Right lobe of liver (tissue), 6 donors: Measurements from ENCODE around the gene MKLN1. TPM values are rescaled to one million over a fixed set of nuclear protein-coding genes. Genes with fewer than 3 reads are reported as not detected.

Experiments
- ATAC-seq, 4 donors: fragments of 200-7000 bp; cut with Tn5 transposase; one replicate each; pipeline ENCODE4 v1.9.1; 2020; ENCODE audit warnings: mild to moderate bottlenecking in 4 of 4, moderate library complexity in 4 of 4
- DNase-seq, 3 donors: peaks; one replicate each; pipeline ENCODE4 v3.0.0-alpha.2; 2020
- H3K27ac ChIP-seq, 3 donors: fragments of 200-600 bp; one replicate each; pipeline ENCODE4 v1.8.0; 2022
- H3K27me3 ChIP-seq, 2 donors: fragments of 200-600 bp; one replicate each; pipeline ENCODE4 v1.8.0; 2022
- H3K36me3 ChIP-seq, 4 donors: fragments of 200-600 bp; sonication (generic) in 1 of 4; one replicate each; pipeline versions ENCODE4 v1.5.1 to v1.8.0; 2017 to 2022; ENCODE audit warnings: control low read depth in 1 of 4
- H3K4me1 ChIP-seq, 4 donors: fragments of 200-600 bp; sonication (generic) in 1 of 4; one replicate each; pipeline versions ENCODE4 v1.5.1 to v1.8.0; 2017 to 2022; ENCODE audit warnings: control low read depth in 1 of 4
- H3K4me3 ChIP-seq, 3 donors: fragments of 200-600 bp; one replicate each; pipeline ENCODE4 v1.8.0; 2022
- H3K9me3 ChIP-seq, 4 donors: fragments of 200-600 bp; sonication (generic) in 1 of 4; one replicate each; pipeline versions ENCODE4 v1.5.1 to v1.8.0; 2017 to 2022; ENCODE audit warnings: control low read depth in 1 of 4
- POLR2A ChIP-seq: fragments of 450-650 bp; IDR thresholded peaks from one replicate; pipeline ENCODE4 v1.6.1; 2017; ENCODE audit warnings: antibody characterized with exemption, mild to moderate bottlenecking
- WGBS: methylation state at CpG from one replicate; pipeline ENCODE4 v1.1.6; 2018; ENCODE audit warnings: low coverage, low lambda C conversion rate; ENCODE audit not compliant: insufficient coverage; ENCODE audit errors: missing lambda C conversion rate; 5-methylcytosine and 5-hydroxymethylcytosine counted together
- intact Hi-C, 2 donors: fragments of 100-400 bp; cut with DNase I; formaldehyde crosslinking; loops; one replicate each; pipeline versions ENCODE4 v1.11.2 to v1.14.1; 2022
- total RNA-seq, 6 experiments: library from RNA; depleted of rRNA in 2 of 6; stranded (reverse); fragments of >200 nt in 2 of 6; fragmentation: NEBNext Ultra II Directional in 3 of 6; extraction: Animal tissue kit (Norgen Biotek cat#: 25700) in 3 of 6; gene quantifications; one replicate each; pipeline versions ENCODE4 v1.1.0 to v1.2.4, GENCODE V29; 2016 to 2023
- TF ChIP-seq, protein P1 (sequence below), 4 donors: fragments of 200-600 bp in 3 of 4; fragments of 450-650 bp in 1 of 4; IDR thresholded peaks; one replicate each; pipeline versions ENCODE4 v1.5.1 to v1.8.0; 2016 to 2022; ENCODE audit warnings: antibody characterized with exemption in 4 of 4, mild to moderate bottlenecking in 2 of 4
- donor health status: DM: no; HTN: yes; CAD: no.
- donor health status: DM: no; HTN: no; CAD: no.
- donor health status: DM: no; HTN: no; CAD: no.
- donor health status: DM: no; HTN: yes; CAD: no.
- donor health status: DM: no; HTN: yes; CAD: no.

The MKLN1 gene
- total RNA-seq, 6 experiments from 2014 or later = 24.0 to 39.6 (median 35.1) TPM

DNA sequence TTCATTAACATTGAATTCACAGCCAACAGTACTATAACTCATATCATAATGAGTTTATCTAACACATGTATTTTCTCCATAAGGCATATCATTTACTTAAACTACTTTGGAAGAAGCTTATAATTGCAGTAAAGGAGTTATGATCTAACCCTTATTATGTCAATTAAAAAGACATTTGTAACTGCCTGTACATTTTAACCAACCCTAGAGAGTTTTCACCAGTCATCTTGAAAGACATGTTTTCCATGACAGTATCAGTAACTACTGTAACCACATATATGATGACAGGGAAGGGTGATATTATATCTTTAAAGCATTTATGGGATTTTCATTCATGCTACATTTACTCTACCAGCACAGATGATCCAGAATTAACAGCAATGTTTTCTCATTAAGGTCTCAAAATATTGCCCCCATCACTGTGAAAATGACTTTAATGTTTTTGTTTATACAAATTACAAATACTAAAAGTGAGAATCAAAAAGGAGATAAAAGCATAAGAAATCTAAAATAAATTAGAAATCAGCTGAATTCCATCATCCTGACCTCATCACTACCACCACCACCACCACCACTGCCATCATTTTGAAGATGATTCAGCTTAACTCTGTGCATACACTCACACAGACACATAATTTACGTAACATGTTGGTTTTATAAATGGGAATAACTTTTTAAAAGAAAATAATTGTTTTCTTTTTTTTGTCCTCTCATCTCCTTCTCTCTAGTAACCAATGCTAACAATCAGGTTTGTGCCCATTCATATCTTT is 53.6 kb downstream of the MKLN1 start:
- WGBS = 100% methylated on average over 1 of the region's 1 CpG
- Histone ChIP-seq H3K36me3 (no peaks in the 10 kb centered on the region), H3K27ac (no peak overlapping the region), H3K4me1 (no peaks in the 10 kb centered on the region), H3K4me3 (no peak overlapping the region), H3K9me3 (no peaks in the 10 kb centered on the region), H3K27me3 (no peaks in the 10 kb centered on the region)
- DNase-seq (no peak), ATAC-seq (no peak)
- intact Hi-C loops = no loop called here
- TF ChIP-seq POLR2A = no peak
- TF ChIP-seq, protein P1, sequence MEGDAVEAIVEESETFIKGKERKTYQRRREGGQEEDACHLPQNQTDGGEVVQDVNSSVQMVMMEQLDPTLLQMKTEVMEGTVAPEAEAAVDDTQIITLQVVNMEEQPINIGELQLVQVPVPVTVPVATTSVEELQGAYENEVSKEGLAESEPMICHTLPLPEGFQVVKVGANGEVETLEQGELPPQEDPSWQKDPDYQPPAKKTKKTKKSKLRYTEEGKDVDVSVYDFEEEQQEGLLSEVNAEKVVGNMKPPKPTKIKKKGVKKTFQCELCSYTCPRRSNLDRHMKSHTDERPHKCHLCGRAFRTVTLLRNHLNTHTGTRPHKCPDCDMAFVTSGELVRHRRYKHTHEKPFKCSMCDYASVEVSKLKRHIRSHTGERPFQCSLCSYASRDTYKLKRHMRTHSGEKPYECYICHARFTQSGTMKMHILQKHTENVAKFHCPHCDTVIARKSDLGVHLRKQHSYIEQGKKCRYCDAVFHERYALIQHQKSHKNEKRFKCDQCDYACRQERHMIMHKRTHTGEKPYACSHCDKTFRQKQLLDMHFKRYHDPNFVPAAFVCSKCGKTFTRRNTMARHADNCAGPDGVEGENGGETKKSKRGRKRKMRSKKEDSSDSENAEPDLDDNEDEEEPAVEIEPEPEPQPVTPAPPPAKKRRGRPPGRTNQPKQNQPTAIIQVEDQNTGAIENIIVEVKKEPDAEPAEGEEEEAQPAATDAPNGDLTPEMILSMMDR (IDR thresholded peaks at IDR 0.05) = no peak

DNA sequence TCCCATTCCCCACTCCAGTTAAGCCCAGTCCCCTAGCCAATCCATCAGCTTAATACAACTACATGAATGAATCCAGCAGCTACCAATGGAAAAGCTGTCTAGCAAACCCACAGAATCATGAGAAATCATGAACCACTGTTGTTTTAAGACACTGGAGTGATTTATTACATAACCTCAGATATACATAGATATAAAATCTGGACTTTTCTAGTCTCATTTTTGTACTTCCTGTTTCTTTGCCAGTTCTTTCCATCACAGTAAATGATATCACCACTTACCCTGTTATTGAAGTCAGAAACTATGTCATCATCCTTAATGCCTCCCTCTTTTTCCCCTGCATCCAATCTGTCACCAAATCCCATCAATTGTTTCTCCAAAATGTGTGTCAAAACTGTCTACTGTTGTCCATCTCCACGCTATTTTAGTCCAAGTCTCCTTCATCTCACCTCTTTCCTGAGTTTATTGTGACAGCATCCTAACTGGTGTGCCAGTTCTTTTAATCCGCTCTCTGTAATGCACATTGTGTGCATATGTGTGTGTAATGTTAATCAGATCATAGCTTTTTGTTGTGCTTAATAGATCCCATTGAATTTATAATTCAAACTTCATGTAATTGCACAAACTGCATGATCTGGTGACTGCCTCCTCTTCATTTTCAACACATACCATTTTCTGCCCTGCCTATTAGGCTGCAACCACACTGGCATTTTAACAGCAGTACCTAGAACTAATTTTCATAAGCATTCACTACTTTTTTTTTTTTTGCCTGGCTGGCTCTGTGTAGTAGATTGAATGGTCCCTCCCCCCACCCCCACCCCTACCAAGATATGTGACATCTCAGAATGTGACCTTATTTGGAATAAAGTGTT is 56.0 kb downstream of the MKLN1 start:
- TF ChIP-seq, protein P1 (IDR thresholded peaks at IDR 0.05) = no peak
- intact Hi-C loops = no loop called here
- H3K27me3 ChIP-seq = no peaks in the 10 kb centered on the region
- no peak overlapping the region for H3K27ac ChIP-seq
- DNase-seq (no peak), ATAC-seq (peak in 1 of 4 donors; percentile 13)
- no peak overlapping the region for H3K4me3 ChIP-seq
- no peaks in the 10 kb centered on the region for H3K4me1 ChIP-seq
- H3K9me3 ChIP-seq = no peaks in the 10 kb centered on the region
- 93% methylated on average over 2 of the region's 2 CpGs for WGBS
- H3K36me3 ChIP-seq = no peaks in the 10 kb centered on the region

DNA sequence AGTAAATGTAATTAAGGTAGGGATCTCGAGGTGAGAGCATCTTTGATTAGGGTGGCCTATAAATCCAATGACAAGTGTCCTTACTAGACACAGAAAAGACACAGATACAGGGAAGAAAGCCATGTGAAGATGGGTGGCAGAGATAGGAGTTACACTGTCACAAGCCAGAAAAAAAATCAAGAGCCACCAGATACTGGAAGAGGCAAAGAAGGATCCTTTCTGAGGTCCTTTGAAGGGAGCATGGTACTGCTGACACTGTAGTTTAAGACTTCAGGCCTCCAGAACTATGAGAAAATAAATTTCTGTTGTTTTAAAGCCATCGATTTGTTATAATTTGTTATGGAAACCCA is 56.6 kb downstream of the MKLN1 start:
- intact Hi-C loops = no loop called here
- DNase-seq (no peak), ATAC-seq (no peak)
- Histone ChIP-seq H3K36me3 (no peaks in the 10 kb centered on the region), H3K27me3 (no peaks in the 10 kb centered on the region), H3K4me1 (no peaks in the 10 kb centered on the region), H3K9me3 (no peaks in the 10 kb centered on the region), H3K27ac (no peak overlapping the region), H3K4me3 (no peak overlapping the region)
- WGBS = 100% methylated on average over 2 of the region's 2 CpGs
- no peak for TF ChIP-seq POLR2A
- TF ChIP-seq, protein P1 (IDR thresholded peaks at IDR 0.05) = no peak

DNA sequence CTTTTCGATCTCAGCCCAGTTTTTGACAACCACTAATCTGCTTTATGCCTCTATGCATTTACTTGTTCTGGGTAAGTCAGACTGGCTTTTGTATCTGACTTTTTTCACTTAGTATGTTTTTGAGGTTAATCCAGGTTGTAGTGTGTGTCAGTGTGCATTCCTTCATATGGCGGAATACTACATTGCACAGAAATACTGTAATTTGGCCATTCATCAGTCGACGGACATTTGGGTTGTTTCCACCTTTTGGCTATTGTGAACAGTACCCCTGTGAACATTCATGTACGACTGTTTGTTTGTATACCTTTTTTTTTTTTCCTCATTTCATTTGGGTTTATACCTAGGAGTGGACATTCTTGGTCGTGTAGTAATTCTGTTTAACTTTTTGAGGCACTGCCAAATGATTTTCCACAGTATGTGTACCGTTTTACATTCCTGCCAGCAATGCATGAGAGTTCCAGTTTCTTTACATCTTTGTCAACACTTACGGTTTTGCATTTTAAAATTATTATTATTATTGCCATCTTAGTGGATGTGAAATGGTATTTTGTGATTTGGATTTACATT is 57.4 kb downstream of the MKLN1 start:
- H3K27me3 ChIP-seq = no peaks in the 10 kb centered on the region
- H3K4me3 ChIP-seq = no peak overlapping the region
- no peaks in the 10 kb centered on the region for H3K4me1 ChIP-seq
- TF ChIP-seq POLR2A = no peak
- TF ChIP-seq, protein P1 (IDR thresholded peaks at IDR 0.05) = no peak
- no peak overlapping the region for H3K27ac ChIP-seq
- no peak for DNase-seq
- ATAC-seq = no peak
- H3K36me3 ChIP-seq = peaks cover 0 to 3% (median 0%) of the 10 kb centered on the region in 4 donors
- 84% methylated on average over 8 of the region's 8 CpGs for WGBS
- H3K9me3 ChIP-seq = no peaks in the 10 kb centered on the region
- intact Hi-C loops = no loop called here
